ENCODE results near the gene HHATL.

Gene HHATL

DNA sequence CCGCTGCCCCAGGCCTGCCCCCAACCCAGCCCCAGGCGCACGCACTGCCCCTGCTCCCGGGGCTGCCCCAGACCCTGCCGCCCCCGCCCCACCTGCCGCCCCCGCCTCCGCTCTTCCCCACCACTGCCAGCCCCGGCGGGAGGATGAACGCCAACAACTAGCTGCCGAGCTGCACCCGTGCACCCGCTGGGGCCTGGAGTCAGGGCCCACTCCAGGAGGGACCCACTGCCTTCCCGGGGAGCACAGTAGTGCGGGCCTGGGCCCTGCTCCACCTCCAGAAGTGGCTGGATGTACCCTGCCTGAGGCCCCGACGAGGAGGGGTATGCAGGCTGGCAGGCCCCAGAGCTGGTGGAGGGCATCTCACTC, 38.2 kb downstream of the HHATL start:
- no peak for DNase-seq (ENCODE audit: low read depth)

DNA sequence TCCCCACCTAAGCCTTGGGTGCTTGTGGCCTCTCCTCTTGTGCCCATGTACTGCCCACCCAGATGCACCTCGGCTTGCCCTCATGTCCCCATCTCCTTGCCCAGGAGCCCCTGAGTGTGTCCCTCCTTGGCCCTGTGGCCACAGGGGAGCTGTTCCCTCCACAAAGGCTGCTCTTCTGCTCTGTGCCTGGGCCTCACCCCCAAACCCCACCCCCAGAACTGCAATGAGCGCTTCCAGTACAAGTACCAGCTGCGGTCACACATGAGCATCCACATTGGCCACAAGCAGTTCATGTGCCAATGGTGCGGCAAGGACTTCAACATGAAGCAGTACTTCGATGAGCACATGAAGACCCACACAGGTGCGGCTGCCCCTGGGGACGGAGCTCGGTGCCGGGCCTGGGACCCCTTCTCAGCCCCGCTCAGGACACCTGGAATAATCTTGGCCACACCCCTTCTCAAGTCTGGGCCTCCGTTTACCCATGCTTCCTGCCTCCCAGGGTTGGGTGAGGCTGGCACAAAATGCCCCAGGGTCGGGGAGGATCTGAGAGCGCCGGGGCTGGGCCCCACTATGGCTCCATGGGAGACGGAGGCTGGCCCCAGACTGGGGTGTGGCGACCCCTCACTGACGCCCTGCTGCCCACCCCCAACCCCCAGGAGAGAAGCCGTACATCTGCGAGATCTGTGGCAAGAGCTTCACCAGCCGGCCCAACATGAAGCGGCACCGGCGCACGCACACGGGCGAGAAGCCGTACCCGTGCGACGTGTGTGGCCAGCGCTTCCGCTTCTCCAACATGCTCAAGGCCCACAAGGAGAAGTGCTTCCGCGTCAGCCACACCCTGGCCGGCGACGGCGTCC, 38.8 kb downstream of the HHATL start:
- DNase-seq (ENCODE audit: low read depth), result no peak

DNA sequence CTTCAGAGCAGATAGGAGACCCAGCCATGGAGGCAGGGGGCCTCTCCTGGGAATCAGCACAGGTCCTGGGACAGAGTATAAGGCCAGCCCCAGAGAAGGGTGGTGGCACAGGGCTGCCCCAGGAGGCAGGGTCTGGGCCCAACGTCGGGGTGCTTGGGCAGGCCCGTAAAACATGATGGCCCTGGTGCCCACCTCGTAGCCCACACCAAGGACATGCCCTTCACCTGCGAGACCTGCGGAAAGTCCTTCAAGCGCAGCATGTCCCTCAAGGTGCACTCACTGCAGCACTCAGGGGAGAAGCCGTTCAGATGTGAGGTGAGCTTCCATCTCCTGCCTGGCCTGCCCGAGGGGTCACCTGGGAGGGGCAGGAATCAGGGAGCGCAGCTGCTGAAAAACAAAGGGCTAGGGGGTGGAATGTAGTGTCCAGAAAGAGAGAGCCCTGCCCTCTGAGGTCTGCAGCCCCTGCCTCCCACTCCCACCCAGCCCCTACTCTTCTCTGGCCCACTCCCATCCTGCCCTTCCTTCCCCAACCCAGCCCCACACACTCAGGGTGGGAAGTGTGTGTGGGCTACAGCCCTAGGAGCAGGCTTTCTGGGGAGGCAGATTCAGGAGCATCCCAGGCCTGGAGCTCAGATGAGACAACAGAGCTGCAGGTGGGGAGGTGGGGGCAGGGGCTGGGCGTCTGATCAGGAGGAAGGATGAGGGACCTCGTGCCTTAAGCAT, 39.6 kb downstream of the HHATL start:
- no peak for DNase-seq (ENCODE audit: low read depth)

DNA sequence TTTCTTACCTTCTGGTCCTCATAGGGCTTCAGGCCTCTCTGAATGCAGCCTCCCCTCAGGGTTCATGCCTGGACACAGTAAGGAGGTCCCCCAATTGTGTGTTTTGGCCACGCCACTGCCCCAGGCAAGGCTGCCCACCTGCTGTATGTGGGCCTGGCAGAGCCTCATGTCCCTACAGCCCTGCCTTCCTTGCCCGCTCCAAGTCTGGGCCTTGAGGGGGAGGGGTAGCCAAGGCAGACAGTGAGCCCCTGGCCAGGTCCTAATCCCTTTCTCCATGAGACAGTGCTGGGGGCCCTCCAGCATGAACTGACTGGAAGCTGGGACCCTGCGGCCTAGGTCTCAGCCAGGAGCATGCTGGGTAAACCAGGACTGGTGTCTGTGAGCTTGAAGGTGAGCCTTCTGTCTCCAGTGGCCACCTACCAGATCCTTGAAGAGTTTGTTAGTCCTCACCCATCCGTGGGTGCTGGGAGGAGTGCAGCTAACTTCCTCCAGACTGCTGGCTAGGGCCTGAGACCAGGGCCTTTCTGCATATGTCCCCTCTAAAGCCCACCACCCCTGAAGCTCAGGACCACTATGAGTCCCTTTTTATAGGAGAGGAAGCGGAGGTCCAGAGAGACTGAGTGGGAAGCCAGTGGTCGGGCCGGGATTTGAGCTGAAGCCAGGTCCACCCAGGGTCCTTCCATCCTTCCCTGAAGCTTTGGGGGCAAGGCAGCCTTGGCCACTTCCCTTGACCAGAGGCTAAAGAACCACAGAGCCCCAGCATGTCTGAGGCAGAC, 40.4 kb downstream of the HHATL start:
- DNase-seq (ENCODE audit: low read depth), result no peak

DNA sequence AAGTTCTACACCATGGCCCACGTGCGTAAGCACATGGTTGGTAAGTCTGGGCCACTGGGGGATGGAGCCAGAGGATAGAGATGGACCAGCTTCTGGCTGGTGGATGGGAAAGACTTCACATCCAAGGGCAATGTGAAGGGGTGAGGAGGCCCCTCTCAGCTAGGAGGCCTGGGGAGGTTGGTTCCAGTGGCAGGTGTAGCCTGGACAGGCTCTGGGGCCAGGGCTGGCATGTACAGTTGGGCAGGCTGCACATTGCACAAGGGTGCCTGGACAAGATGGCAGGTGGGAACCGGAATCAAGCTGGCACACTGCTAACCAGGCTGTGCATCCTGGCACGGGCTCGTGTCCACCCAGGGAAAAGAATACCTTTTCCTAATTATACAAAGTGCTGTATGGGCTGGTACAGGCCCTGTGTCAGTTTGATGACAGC, 41.0 kb downstream of the HHATL start:
- DNase-seq (ENCODE audit: low read depth), result no peak

DNA sequence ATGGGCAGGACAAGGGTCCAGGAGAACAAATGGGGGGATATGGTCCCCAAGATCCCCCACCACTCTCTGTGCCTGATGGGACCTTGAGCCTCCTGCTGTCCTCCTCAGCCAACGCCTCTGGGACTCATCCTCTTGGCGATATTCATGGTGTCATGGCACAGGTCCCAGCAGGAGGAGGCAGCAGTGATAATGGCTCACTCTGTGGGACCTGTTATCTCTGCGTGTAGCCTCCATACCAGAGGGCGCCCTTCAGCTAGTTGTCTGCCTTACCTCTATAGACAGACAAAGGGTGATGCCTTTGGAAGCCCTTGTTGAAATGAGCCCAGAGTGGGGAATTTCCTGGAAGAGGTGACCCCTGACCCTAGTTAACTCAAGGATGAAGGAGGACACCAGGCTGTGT, 41.7 kb downstream of the HHATL start:
- no peak for DNase-seq (ENCODE audit: low read depth)

DNA sequence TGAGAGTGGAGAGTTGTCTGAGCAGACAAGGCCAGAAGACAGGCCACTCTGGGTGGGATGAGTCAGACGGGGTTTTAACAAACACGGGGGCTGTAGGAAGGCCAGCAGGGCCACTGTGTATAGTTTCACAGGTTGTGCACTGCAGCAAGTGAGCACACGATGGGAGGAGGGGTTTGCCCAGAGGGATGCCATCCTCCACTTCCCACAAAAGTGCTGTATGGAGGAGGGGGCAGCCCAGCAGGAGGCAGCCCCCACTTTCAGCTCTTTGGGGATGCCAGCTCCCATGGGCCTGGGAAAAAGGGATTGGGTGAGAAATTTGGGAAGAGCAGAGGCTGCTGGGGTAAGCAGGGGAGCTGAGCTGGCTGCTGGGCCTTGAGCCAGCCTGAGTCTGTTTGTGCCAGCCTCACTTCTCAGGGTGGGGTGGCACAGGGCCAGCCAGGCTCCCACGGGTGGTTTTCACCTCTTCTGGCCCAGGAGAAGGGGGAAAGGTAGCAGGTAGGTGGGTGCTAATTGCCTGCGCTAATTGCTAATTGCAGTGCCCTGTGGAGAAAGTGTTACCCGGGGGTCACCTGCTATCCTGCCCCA, 42.4 kb downstream of the HHATL start:
- DNase-seq (ENCODE audit: low read depth), result no peak

DNA sequence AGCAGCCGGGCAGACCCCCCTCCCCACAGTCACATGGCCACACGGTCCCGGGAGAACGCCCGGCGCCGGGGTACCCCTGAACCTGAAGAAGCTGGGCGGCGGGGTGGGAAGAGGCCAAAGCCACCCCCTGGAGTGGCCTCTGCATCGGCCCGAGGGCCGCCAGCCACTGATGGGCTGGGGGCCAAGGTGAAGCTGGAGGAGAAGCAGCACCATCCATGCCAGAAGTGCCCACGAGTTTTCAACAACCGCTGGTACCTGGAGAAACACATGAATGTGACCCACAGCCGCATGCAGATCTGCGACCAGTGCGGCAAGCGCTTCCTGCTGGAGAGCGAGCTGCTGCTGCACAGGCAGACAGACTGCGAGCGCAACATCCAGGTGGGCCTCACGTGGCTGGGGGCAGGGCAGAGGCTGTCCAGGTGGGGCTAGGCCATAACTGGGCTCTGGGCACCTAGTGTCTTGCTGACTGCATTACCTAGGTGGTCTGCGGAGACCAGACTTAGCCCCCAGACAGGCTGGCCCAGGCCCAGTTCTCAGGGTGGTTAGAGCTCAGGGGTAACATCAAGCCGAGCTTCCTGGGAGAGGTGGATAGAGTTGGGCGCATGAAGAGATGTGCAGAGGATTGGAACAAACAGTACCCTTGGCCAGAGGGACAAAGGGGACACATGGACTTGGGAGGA, 43.0 kb downstream of the HHATL start:
- no peak for DNase-seq (ENCODE audit: low read depth)

DNA sequence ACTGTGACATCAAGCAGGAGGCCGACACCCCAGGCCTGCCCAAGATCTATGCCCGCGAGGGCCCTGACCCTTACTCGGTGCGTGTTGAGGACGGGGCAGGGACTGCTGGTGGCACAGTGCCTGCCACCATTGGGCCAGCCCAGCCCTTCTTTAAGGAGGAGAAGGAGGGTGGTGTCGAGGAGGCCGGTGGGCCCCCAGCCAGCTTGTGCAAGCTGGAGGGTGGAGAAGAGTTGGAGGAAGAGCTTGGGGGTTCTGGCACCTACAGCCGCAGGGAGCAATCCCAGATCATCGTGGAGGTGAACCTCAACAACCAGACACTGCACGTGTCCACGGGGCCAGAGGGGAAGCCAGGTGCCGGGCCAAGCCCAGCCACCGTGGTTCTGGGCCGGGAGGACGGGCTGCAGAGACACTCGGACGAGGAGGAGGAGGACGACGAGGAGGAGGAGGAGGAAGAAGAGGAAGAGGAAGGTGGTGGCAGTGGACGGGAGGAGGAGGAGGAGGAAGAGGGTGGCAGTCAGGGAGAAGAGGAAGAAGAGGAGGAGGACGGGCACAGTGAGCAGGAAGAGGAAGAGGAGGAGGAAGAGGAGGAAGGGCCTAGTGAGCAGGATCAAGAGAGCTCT, 43.7 kb downstream of the HHATL start:
- DNase-seq (ENCODE audit: low read depth), result no peak

DNA sequence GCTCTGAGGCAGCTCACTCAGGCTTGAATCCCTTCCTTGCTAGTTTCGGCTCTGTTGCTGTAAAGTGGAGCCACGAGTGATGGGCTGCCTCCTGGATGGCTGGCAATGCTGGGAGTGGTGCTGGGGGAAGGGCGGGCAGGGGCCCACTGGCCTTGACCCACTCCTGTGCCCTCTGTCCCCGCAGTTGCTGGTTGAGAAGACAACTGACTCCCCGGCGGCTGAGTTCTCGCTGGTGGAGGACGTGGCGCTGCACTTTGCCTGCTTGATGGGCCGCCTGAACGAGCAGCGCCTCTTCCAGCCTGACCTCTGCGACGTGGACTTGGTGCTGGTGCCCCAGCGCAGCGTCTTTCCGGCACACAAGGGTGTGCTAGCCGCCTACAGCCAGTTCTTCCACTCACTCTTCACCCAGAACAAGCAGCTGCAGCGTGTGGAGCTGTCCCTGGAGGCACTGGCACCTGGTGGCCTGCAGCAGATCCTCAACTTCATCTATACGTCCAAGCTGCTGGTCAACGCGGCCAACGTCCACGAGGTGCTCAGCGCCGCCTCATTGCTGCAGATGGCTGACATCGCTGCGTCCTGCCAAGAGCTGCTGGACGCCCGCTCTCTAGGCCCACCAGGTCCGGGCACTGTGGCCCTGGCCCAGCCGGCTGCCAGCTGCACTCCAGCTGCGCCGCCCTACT, 44.4 kb downstream of the HHATL start:
- DNase-seq (ENCODE audit: low read depth), result no peak

DNA sequence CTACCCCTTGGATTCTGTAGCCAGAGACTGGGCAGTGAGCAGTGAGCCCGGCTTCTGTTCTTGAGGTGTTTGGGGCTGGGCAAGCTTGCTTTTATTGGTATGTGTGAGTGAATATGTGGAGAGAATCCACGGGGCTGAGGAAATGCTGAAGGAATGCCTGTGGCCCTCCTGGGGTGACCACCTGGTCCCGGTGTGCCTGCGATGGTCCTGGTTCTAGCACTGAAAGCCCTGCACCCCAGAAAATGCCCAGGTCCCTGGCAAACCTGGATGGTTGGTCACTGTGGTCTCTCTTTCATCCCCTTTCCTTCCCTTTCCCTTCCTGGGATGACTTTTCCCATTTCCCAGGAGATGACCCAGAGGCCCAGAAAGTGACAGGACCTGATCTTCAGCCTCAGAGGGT, 44.9 kb downstream of the HHATL start:
- DNase-seq (ENCODE audit: low read depth), result no peak

DNA sequence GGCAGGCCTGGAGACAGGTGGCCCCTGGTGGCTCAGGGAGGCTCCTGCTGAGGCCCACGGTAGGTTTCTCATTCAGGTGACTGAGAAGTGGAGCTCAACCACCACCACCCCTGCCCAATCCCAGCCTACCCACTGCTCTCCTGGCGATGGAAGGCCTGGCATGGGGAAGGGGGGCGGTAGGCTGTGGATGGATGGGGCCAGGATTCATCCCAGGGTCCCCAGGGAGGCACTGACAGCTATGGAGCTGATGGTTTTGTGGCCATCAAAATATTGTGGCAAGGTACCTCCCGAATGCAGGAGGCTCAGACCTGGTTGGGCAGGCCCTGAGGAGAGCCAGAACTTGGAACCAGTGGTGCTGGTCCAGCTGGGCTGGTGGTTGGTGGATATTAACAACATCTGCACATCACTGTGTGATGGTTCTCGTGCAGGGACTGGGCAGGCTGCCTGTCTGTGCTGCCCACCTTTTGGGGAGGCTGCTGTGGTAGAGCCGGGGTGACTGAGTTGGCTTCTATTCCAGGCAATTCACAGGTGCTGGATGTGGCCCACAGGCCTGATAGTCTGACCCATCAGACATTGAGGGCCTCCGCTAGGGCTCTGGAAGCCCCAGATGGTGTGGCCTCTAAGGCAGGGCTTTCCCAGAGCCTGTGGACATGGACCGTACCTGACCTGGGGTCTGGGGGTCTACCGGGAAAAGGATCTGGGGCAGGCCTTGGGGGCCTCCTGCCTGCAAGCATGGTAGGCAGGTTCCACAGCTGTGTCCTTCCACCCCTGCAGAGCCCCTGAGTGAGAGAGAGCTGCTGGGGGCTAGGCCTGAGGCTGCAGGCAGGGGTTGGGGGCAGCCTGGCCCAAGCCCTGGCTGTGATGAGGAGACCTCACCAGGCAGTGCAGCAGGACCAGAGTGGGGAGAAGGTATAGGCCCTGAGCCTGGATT, 45.7 kb downstream of the HHATL start:
- DNase-seq (ENCODE audit: low read depth), result no peak

DNA sequence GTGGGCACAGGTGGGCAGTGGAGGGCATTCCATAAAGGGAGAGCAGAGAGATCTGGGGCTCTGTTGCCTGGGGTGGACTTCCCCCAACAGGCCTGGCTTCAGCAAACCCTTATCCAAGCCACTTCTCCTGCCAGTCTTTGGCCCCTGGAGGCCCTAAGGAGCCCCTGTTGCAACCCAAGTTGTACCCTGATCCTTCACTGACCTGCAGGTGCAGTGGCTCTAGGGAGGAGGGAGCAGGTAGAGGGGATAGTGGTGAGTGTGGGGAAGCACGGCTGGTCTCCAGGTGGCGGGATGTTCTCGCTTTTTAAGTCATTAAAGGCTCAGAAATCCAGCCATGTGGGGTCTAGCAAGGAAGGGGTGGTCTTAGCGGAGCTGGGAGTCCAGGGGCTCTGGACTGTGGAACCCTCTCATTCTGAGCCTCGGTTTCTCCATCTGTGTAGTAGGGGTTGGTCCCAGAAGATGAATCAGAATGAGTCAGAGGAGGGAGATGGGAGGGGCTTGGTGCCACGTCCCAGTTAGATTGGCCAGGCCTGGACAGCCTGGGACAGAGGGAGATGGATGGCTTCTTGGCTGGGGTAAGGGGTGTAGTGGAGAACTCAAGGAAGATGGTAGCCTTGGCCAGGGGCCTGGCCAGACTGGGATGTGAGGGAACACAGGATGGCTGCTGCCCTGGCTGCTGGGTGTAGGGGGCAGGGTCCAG, 46.5 kb downstream of the HHATL start:
- no peak for DNase-seq (ENCODE audit: low read depth)

DNA sequence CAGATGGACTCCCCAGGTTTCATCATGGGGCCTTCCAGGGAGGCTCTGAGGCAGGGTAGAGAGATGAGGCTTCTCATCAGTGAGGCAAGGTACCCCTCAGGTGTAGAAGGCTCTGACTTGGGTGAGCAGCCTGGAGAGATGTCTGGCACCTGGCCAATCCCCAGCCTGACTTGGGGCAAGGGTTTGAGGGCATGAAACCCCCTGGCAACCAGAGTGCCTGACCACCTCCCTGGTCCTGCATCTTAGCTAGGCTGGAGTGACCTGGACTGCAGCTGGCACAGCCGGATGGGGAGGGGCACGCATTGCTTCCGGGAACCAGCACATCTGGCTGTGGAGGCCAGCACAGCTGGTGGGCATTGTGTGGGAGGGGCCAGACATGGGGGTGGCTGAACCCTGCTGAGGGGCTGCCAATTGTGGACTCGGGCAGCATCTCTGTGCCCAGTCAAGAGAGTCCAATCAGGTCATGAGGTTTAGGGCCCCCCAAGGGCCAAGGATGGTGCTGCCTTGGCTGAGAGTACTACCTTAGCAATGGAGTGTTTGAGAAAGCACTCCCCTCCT, 47.2 kb downstream of the HHATL start:
- no peak for DNase-seq (ENCODE audit: low read depth)

DNA sequence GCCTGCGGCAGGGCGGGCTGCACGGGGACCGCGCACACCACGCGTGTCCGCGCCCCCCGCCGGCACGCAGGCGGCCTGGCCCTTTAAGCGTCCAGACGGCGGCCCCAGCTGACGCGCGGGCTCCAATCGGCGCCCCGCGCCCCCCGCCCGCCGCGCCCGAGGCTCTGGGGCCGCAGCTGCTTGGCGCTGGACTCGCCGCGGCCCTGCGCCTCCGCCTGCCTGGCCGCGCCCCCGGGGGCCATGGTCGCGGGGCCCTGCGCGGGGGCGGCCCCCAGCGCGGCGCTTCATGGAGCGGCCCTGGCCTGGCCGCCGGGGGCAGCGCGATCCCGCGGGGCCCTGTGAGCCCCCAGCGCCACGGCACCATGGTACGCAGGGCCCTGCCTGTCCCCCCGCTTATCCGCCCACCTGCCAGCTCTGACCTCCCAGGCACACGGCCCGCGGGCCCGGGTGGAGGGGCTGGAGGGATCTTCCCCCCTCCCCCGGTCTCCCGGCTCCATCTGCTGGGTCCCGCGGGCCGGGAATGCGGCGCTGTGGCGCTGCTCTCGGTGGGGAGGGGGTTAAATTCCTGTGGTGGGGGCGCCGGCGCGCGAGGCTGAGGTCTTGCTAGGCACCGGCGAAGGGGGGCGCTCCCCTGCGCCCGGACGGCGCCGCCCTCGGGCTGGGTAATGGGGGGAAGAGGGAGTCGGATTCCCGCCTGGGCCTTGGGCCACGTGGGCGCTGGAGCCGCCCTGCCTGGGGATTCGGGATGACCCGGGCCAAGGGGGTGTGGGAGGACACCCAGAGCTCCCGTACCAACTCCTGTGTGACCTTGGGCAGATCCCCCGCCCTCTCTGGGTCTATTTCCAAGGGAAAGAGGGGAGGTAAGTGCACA, 48.0 kb downstream of the HHATL start:
- no peak for DNase-seq (ENCODE audit: low read depth)

DNA sequence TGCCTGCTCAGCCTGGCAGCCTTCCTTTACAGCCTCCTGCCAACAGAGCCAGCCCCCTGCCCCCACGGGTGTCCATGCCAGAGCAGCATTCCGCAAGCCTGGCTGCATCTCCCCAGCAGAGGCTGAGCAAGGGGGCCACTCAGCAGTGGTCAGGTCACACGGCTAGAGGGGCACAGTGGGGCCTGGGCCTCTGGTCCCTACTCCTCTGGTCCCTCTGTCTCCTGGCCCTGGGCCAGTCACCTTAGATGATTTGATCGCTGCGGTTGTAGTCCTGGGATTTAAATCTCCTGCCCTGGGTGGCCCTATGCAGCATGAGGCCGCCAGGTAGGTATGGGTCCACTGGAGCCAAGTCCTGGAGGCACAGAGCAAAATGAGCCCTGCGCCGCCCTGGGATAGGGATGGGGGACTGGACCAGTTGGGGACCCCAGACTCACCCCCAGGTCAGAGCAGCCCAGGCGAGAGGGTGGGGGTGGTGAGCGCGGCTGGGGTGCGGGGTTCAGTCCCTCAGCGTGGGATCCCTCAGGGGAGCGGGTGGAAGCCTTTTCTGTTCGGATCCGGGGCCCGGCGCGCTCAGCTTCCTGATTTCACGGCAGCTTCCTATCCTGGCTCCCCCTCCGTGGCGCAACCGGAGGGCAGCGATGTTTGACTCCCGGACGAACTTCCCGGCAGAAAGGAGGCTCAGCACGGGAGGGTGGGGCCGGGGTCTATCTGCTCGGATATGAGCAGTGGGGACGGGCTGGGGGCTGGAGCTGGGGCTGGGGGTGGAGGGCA, 48.9 kb downstream of the HHATL start, which contains the start of gene ZBTB47:
Gene ZBTB47, plus strand, starts transcription at position 138 of the 771 bp plus-strand sequence. CDS start 4,659 bp downstream, outside the sequence.
- DNase-seq (ENCODE audit: low read depth), result no peak

DNA sequence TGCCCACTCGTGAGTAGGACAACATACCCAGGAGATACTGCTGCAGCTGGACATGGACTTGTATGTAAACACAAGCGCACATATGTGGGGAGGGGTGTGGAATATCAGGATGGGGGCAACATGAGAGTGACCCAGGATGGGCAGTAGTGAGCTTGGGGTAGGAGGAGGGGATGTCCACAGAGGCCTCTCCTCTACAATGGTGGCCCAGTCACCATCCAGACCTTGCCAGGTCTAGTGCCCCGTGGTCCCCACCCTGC, 49.4 kb downstream of the HHATL start:
- no peak for DNase-seq (ENCODE audit: low read depth)

Data from stimulated activated CD8-positive, alpha-beta memory T cell treated with anti-CD3 and anti-CD28 coated beads, Interleukin-7, amount 100 ng/mL, for 24 hours (primary cell).